HG03039 (cell line): ENCODE measurements around the gene THOC6.
"Not testable (repeated sequence)": the region's sequence is repeated elsewhere in the genome, so short reads cannot be mapped to it uniquely, and the experiment has no call there.

Experiments used
- ATAC-seq: cut with Tn5 transposase; IDR thresholded peaks from one replicate; pipeline ENCODE4 v1.9.1; 2021; ENCODE audit warnings: mild to moderate bottlenecking, moderate library complexity; ENCODE audit not compliant: unreplicated experiment

THOC6 gene

DNA sequence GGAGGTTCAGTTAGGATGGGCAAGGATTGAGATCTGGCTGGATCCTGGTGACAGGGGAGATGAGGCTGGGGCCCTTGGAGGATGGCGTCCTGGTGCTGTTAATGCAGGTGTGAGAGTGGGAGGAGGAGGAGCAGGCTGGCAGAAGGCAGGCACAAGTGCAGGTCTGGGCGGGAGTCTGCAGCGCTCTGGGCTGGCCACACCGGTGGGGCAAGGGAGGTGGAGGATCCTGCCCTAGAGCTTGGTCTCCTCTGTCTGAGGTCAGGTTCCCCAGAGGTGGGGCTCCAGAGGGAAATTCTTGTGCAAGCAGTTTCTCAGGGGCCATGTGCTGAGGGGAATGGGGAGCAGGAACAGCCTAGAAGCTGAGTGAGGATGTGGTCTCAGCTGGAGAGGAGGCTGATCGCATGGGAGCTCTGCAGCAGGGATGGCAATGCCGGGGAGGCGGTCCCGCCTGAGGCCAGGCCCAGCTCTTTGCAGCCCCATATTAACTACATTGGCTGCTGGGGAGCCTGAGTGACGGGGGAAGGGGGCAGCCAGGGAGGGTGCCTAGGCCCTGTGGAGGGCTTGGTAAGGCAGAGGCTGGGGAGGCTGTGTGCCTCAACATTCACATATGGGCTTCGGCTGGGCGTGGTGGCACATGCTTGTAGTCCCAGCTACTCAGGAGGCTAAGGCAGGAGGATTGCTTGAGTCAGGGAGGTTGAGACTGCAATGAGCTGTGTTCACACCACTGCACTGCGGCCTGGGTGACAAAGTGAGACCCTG is 28.9 kb downstream of the THOC6 start:
- not testable (repeated sequence) for ATAC-seq

DNA sequence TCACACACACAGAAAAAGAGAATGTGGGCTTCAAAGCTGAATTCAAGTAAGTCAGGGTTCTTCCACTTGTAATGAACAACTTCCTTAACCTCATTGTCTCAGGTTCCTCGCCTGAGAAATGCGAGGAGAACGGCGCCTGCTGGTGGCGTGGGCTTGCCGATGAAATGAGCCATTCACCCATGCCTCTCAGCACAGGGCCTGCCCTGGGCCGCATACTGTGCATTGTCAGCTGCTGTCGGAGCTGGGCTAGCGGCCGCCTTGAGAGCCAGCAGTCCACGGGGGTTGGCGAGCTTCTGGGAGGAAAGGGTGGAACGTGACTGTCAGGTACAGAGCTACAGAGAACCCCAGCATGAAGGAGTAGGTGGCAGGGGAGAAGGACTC is 29.5 kb downstream of the THOC6 start:
- not testable (repeated sequence) for ATAC-seq

DNA sequence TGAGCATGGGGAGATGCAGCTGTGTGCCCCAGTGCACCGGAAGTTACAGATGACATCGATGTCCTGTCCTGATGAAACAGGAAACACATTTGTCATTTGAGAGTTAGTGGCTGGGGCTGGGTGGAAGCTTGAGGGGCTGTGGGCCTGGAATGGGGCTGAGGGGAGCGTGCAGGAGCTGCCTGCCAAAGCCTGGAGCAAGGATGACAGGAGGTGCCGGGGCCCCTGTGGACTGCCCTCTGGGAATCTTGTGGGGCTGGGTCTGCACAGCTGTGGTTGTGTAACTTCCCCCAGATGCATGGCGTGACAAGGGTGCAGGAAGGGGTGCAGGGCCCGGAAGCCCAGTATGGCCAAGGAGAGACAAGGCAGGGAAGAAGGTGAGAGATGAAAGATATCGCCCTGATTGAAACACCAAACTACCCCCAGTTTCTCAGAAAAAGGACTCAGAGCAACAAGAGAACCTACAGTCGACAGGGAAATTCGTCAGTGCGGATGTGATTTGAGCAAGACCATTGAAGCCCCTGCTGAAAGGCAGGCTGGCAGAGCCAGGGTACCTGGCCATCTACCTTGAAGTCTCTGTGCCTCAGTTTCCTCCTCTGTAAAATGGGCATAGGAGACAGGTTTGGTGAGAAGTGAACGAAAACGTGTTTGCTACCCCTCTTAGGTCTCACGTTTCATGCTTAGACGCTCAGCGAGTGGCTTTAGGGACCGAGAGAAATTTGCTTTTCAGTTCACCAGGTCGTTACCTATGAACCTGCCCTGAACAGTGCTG is 31.3 kb downstream of the THOC6 start:
- ATAC-seq, result no peak

DNA sequence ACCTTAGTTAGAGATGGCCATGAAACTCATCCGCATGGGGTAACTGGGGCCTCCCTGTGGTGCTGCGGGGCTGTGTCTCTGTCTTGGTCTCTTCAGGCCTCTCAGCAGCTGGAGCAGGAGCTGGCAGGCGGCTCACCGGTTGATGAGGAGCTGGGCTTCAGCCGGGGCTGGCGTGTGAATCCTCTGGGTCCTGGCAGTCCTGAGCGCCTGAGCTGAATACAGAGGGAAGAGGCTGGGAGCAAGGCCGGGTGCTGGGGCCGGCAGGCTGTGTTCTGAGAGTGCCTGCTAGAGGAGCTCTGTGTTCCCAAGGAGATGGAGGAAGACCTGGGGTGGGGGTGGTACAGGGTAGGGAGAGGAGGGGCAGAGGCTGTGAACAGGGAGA is 31.9 kb downstream of the THOC6 start:
- not testable (repeated sequence) for ATAC-seq

DNA sequence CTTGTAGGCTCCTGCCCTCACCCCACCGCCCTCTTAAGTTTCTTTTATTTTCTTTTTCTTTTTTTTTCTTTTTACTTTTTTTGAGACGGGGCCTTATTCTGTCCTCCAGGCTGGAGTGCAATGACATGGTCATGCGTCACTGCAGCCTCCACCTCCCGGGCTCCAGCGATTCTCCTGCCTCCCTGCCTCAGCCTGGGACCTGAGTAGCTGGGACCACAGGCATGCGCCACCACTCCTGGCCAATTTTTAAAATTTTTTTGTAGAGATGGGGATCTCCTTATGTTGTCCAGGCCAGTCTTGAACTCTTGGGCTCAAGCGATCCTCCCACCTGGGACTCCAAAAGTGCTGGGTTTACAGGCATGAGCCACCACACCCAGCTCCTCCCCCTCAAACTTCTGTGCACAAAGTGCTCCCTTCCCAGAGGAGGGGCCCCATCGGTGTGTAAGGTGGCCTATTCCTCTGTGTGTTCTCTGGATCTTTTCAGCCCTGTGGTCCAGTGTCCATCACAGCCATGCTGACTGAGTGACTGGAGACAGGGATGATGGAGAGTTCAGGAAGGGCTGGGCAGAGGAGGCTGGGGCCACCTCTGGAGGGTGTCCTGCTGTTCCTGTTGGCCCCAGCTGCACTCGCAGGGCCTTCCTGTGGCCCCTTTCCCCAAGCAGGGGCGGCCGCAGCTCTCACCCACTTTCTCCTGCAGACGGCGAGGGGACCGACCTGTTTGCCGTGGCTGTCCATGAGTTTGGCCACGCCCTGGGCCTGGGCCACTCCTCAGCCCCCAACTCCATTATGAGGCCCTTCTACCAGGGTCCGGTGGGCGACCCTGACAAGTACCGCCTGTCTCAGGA is 32.7 kb downstream of the THOC6 start:
- ATAC-seq, result no peak

DNA sequence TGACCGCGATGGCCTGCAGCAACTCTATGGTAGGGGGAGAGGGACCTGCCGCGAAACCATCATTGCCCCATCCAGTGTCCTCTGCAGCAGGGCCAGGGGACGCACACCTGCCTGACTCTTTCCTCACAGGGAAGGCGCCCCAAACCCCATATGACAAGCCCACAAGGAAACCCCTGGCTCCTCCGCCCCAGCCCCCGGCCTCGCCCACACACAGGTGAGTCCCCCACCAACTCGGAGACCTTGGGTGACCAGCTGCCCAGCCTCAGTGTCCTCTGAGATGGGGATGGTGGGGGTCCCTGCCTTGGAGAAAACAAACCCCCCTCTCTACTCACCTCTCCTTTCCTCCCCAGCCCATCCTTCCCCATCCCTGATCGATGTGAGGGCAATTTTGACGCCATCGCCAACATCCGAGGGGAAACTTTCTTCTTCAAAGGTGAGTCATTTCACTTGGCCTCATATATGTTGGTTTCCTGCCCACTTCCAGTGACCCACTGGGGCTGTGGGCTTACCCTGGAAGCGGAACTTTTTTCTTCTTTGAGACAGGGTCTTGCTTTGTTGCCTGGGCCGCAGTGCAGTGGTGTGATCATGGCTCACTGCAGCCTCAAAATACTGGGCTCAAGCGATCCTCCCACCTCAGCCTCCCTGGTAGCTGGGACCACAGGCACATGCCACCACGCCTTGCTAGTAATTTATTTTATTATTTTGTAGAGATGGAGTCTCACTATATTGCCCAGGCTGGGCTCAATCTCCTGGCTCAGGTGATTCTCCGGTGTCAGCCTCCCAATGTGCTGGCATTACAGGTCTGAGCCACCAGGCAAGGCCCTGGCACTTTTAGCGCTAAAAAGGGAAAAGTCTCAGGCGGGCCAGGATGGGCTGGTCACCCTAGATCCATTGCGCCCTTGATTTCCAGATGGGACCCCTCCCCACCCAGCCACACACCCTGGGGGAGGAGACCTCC is 33.6 kb downstream of the THOC6 start:
- ATAC-seq, result no peak

DNA sequence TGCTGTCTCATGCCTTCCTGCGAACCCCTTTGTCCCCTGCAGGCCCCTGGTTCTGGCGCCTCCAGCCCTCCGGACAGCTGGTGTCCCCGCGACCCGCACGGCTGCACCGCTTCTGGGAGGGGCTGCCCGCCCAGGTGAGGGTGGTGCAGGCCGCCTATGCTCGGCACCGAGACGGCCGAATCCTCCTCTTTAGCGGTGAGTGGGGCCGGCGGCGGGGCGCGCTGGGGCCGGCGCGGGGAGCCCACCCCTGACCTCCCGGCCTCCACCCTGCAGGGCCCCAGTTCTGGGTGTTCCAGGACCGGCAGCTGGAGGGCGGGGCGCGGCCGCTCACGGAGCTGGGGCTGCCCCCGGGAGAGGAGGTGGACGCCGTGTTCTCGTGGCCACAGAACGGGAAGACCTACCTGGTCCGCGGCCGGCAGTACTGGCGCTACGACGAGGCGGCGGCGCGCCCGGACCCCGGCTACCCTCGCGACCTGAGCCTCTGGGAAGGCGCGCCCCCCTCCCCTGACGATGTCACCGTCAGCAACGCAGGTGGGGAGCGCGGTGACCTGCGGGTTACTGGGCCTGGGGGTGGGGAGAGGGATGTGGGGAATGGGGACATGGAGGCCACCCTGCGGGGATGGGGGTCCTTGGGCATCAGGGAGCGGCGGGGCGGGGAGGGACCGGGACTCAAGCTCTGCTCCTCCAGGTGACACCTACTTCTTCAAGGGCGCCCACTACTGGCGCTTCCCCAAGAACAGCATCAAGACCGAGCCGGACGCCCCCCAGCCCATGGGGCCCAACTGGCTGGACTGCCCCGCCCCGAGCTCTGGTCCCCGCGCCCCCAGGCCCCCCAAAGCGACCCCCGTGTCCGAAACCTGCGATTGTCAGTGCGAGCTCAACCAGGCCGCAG is 34.5 kb downstream of the THOC6 start:
- ATAC-seq, result peak; percentile 23

DNA sequence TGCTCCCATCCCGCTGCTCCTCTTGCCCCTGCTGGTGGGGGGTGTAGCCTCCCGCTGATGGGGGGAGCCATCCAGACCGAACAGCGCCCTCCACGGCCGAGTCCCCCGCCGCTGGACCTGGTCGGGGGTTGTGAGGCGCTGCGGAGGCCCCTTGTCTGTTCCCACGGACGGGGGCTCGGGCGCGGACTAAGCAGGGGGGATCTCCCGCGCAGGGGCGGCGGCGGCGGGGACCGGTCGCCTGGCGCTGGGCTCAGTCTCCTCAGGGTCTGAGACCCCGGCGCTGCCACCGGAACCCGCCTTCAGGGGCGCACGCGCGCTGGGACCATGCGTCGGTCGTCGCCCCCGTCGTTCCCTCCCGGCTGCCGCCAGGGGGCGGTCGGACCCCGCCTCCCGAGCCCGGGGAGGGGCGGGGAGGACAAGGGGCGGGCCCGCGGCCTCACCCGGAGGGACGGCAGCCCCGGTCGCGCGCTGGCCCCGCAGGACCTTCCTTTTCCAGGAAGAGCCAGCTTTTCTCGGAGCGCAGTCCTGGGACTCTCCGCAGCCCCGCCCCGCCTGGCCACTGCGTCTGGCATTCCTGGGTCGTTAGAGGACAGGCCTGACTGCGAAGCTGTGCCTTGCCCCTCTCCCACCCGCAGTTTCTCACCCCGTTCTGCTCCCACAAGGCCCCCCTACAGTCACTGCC is 35.3 kb downstream of the THOC6 start:
- peak; percentile 64 for ATAC-seq

DNA sequence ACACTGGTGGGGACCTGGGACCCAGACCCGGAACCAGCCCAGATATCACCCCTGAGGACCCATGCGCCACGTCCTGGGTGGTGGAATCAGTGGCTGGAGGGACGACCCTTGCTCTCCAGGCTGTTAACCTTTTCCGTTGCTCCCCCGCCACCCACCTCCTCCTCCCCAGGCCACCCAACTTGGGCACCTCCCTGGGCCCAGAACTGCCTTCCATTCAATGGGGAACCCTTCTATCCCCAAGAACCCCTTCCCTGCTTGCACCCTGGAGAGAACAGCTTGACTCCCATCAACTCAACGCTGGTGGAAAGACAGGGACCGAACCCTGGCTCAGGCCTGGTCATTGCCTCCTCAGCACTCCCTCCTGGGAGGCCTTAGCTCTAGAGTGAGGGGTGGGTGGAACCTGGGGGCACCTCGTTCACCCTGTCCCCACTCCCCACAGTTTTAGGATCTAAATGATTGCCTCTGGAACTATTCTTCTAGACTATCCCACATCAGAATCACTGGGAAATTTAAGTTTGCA is 35.9 kb downstream of the THOC6 start:
- ATAC-seq, result no peak

DNA sequence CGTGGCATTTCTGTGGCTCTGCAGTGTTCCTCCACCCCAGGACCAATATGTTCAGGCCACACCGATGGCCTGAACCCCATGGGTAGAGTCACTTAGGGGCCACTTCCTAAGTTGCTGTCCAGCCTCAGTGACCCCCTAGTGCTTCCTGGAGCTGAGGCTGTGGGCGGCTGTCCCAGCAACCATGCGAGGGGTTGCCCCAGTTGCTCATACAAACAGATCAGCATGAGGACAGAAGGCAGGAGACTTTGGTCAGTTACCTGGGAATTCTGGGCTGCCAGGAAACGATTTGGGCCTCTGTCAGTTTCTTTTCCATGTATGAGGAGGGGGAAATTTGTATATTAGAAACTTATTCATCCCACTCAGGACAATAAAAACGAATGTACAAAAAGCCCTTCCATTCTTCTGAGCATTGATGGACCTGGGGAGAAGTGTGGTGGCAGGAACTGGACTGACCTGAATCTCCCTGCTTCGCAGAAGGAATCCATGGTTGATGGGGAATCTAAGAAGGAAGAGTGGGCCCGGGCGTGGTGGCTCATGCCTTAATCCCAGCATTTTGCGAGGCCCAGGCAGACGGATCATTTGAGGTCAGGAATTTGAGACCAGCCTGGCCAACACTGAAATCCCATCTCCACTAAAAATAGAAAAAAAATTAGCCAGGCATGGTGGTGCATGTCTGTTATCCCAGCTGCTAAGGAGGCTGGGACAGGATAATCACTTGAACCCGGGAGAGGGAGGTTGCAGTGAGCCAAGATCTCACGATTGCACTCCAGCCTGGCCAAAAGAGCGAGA is 36.7 kb downstream of the THOC6 start:
- no peak for ATAC-seq

DNA sequence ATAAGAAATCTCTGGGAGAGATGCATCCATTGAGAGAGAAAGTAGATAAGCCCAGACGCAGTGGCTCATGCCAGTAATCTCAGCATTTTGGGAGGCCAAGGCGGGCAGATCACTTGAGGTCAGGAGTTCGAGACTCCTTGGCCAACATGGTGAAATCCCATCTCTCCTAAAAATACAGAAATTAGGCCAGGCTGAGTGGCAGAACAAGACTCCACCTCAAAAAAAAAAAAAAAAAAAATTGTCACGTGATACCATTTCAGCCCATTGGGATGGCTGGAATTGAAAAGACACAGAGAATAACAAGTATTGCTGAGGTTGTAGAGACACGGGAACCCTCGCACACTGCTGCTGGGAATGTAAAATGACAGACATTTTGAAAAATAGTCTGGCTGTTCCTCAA is 38.7 kb downstream of the THOC6 start:
- ATAC-seq, result no peak

DNA sequence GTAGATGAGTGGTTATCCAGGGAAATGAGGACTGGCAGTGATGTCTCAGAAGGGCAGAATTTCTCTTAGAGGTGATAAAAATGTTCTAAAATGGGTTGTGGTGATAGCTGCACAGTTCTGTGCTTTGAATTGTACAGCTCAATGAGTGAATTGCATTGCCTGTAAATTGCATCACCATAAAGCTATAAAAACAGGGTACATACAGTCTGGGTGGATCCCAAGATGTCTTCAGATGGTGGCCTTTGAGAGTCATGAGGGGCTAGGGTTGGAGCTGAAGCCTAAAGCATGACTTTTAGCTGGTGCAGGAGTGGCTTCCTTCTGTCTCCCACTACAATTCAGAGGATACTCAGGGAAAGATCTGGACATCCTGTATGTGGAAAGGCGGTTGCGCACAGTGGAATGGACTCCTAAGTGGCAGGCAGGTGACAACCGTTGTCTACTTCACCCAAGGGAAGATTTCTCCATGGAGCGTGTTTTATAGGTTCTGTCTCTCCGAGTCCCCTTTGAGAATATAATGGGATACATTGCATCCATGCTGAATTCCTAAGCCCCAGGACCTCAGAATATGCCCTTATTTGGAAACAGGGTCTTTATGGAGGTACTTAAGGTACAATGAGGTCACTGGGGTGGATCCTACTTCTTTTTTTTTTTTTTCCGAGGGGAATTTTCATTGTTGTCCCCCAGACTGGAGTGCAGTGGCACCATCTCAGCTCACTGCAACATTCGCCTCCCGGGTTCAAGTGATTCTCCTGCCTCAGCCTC is 40.0 kb downstream of the THOC6 start:
- no peak for ATAC-seq

DNA sequence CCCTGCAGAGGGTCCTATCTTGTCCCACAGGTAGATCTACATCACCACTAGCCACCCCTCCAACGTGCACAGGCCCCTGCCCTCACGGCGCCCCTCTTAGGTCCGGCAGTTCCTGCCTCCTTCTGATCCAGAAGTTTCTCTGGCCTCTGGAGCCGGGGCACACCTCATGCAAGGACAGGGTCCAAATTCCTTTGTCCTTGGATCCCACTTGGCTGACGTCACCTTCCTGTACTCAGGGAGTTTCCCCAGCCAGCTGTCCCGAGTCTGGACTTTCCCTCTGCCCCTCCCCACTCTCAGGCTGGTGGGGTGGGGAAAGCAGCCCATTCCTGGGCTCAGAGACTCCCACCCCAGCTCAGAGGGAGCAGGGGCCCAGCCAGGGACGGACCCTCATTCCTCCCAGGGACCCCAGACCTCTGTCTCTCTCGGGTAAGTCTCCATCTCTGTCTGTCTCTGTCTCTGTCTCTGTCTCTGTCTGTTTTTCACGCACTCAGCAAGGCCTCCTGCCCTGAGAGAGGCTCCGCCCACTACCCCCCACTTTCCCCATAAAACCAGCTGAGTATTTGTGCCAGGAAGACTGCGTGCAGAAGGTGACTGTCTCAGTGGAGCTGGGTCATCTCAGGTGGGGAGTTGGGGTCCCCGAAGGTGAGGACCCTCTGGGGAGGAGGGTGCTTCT is 41.4 kb downstream of the THOC6 start, which contains the start of gene IL32:
IL32 (plus strand) TSS at position 572 of the 673 bp plus-strand sequence. CDS start 172 bp downstream, outside the sequence.
- no peak for ATAC-seq

DNA sequence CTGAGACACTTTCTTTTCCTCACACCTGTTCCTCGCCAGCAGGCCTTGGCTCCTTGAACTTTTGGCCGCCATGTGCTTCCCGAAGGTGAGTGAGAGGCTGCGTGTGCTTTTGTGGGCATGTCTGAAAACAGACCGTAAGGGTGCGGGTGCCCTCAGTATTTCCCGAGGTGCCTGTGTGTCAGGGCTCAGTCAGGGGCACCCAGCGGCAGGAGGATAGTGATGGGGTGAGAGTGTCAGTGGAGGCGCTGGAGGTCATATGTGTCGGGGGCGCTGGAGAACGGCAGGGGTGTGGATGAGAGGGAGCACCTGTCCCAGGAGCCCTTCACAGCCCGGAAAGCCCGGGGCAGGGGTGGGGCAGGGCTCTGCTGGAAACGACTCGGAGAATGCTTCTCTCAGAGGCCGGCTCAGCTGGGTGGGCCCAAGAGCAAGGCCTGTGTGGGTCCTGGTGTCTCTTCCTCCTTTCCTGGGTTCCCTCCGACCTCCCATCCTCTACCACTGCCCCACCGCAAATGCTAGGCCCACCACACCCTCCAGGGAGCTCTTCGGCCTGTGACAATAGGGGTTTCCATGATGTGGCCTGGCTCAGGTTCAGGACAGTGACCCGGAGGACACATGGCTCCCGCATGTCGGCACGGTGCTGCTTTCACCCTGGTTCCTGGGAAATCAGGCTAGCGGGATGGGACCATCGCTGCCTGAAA is 42.1 kb downstream of the THOC6 start:
- ATAC-seq, result no peak

DNA sequence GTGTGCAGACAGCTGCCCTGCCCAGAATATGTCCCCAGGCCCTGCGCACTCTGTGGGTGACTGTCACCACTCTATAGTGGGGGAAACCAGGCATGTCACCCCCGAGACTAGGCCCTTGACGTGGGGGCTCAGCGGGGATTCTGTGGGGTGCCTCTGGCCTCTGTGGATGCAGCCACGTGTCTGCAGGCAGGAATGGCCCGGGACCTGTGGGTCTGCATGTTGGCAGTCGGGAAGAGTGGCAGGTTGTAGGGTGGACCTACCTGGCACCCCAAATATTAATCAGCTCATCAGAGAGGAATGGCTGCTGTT is 42.6 kb downstream of the THOC6 start:
- ATAC-seq, result no peak

DNA sequence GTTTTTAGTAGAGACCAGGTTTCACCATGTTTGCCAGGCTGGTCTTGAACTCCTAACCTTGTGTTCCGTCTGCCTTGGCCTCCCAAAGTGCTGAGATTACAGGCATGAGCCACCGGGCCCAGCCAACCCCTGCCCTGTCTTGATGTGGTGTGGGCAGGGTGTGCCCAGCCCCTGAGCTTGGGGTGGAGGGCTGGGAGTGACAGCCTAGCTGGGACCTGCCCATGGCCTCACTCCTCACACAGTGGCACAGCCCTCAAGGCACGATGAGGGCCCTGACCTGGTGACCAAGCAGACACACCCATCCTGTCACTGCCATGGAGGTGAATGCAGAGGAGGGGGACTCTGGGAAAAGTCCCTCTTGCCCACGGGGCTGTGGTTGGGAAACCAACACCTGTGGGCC is 44.7 kb downstream of the THOC6 start:
- ATAC-seq, result no peak
